Keratinocyte (primary cell): ENCODE results near the gene HSDL2. TPM values are rescaled to one million over a fixed set of nuclear protein-coding genes. Genes with fewer than 3 reads are reported as not detected.

Experiments used
- DNase-seq: peaks from one replicate; pipeline ENCODE4 v3.0.0-alpha.2; 2011; ENCODE audit warnings: low read depth, missing footprints, low spot score
- FAIRE-seq: peaks from 2 replicates; lab custom pipeline; 2011; peaks lifted over from hg19 to GRCh38; lab: Jason Lieb, UNC
- H2AFZ ChIP-seq: 2 replicates; pipeline ENCODE4 v1.6.0; 2012; ENCODE audit warnings: low read length, control low read depth, inconsistent platforms; ENCODE audit not compliant: control insufficient read depth
- H3K27ac ChIP-seq: 2 replicates; pipeline ENCODE4 v1.5.1; 2011; ENCODE audit warnings: low read length; ENCODE audit not compliant: control insufficient read depth, insufficient read depth
- H3K27me3 ChIP-seq: 3 replicates; pipeline ENCODE4 v1.6.0; 2011; ENCODE audit warnings: low read length; ENCODE audit not compliant: control insufficient read depth, insufficient read depth; ENCODE audit errors: extremely low read depth
- H3K36me3 ChIP-seq, 2 experiments: 2 replicates in 1 of 2; 3 replicates in 1 of 2; pipeline ENCODE4 v1.5.1; 2011; ENCODE audit warnings: low read length in 2 of 2, mild to moderate bottlenecking in 1 of 2; ENCODE audit not compliant: control insufficient read depth in 2 of 2, insufficient read depth in 2 of 2; ENCODE audit errors: extremely low read depth in 1 of 2
- H3K4me1 ChIP-seq: 3 replicates; pipeline ENCODE4 v1.5.1; 2011; ENCODE audit warnings: low read length; ENCODE audit not compliant: control insufficient read depth, insufficient read depth; ENCODE audit errors: extremely low read depth
- H3K4me2 ChIP-seq: 3 replicates; pipeline ENCODE4 v1.6.0; 2011; ENCODE audit warnings: low read depth, low read length; ENCODE audit not compliant: control insufficient read depth, insufficient read depth; ENCODE audit errors: extremely low read depth
- H3K4me3 ChIP-seq, 3 experiments: fragments of 200-600 bp in 1 of 3; sonication (generic) in 1 of 3; 2 replicates in 2 of 3; 3 replicates in 1 of 3; pipeline ENCODE4 v1.5.1; 2011 to 2016; ENCODE audit warnings: low read length in 3 of 3, mild to moderate bottlenecking in 3 of 3, control low read depth in 2 of 3, inconsistent platforms in 1 of 3, low read depth in 1 of 3, mixed read lengths in 1 of 3, mixed run types in 1 of 3, moderate library complexity in 1 of 3; ENCODE audit not compliant: control insufficient read depth in 2 of 3, insufficient read depth in 2 of 3; ENCODE audit errors: extremely low read depth in 1 of 3
- H3K79me2 ChIP-seq: 2 replicates; pipeline ENCODE4 v1.6.0; 2012; ENCODE audit warnings: low read length; ENCODE audit not compliant: control insufficient read depth, insufficient read depth
- H3K9ac ChIP-seq: 3 replicates; pipeline ENCODE4 v1.6.0; 2011; ENCODE audit warnings: low read length; ENCODE audit not compliant: control insufficient read depth, insufficient read depth; ENCODE audit errors: extremely low read depth
- H3K9me1 ChIP-seq: 3 replicates; pipeline ENCODE4 v1.6.0; 2011; ENCODE audit warnings: low read length; ENCODE audit not compliant: control insufficient read depth, insufficient read depth; ENCODE audit errors: extremely low read depth
- H3K9me3 ChIP-seq: 2 replicates; pipeline ENCODE4 v1.5.1; 2012; ENCODE audit warnings: low read depth, low read length; ENCODE audit not compliant: control insufficient read depth
- H4K20me1 ChIP-seq: 3 replicates; pipeline ENCODE4 v1.6.0; 2011; ENCODE audit warnings: low read length; ENCODE audit not compliant: control insufficient read depth, insufficient read depth; ENCODE audit errors: extremely low read depth
- CTCF ChIP-seq, 3 experiments: IDR thresholded peaks in 1 of 3; conservative IDR thresholded peaks in 1 of 3; optimal IDR thresholded peaks in 1 of 3; 2 replicates in 2 of 3; 3 replicates in 1 of 3; pipeline versions ENCODE3 to v1.5.1; 2011; ENCODE audit warnings: low read length in 3 of 3, mild to moderate bottlenecking in 3 of 3, moderate library complexity in 2 of 3, control low read depth in 1 of 3, inconsistent platforms in 1 of 3; ENCODE audit not compliant: insufficient read depth in 2 of 3; ENCODE audit errors: extremely low read depth in 1 of 3
- EZH2 ChIP-seq: IDR thresholded peaks from one replicate; pipeline ENCODE4 v1.6.1; 2012; ENCODE audit warnings: inconsistent platforms, mild to moderate bottlenecking, low read length, moderate library complexity
- dilution Hi-C: fragments of 300-500 bp; cut with MboI; formaldehyde crosslinking; loops from one replicate; pipeline ENCODE4 v1.7.0; 2020; ENCODE audit warnings: low sequenced_read_pairs; ENCODE audit not compliant: extremely low pct_ligation_motif_present
- polyA plus RNA-seq, 5 experiments: library from polyadenylated mRNA; depleted of rRNA in 3 of 5; stranded (reverse) in 3 of 5; stranded (forward) in 1 of 5; unstranded in 1 of 5; fragments of >200 nt; gene quantifications; 1 replicate in 1 of 5; 2 replicates in 3 of 5; 3 replicates in 1 of 5; pipeline versions ENCODE4 v1.2.1 to v1.2.3, GENCODE V29; 2011 to 2012; ENCODE audit warnings: missing spikeins in 2 of 5, low read depth in 1 of 5, low replicate concordance in 1 of 5

The HSDL2 gene
- polyA plus RNA-seq, 1 donor (not counting 4 experiments of a cell fraction or from before 2014, with no cell fraction given): 27.6 TPM

GRCh38 chr9:112495614-112496013 lies 115.7 kb downstream of the HSDL2 start:
- no peak overlapping the region for H3K4me3 ChIP-seq
- FAIRE-seq (no peak), DNase-seq (no peak)
- H3K4me1 ChIP-seq: no peaks in the 10 kb centered on the region
- H3K4me2 ChIP-seq: no peak overlapping the region
- dilution Hi-C loops: no loop called here
- H3K9me3 ChIP-seq: peaks cover 2% of the 10 kb centered on the region
- no peaks in the 10 kb centered on the region for H3K9me1 ChIP-seq
- no peaks in the 10 kb centered on the region for H3K79me2 ChIP-seq
- no peaks in the 10 kb centered on the region for H3K36me3 ChIP-seq
- no peak overlapping the region for H2AFZ ChIP-seq
- no peak overlapping the region for H3K27ac ChIP-seq
- no peaks in the 10 kb centered on the region for H4K20me1 ChIP-seq
- no peaks in the 10 kb centered on the region for H3K27me3 ChIP-seq
- no peak for TF ChIP-seq CTCF (optimal IDR thresholded peaks at IDR 0.05 in 1 of 3, IDR thresholded peaks at IDR 0.05 in 1 of 3, conservative IDR thresholded peaks at IDR 0.05 in 1 of 3; ENCODE audit: extremely low read depth in 1 of 3, insufficient read depth in 2 of 3, low read length in 3 of 3)
- no peak for TF ChIP-seq EZH2
- no peak overlapping the region for H3K9ac ChIP-seq

DNA sequence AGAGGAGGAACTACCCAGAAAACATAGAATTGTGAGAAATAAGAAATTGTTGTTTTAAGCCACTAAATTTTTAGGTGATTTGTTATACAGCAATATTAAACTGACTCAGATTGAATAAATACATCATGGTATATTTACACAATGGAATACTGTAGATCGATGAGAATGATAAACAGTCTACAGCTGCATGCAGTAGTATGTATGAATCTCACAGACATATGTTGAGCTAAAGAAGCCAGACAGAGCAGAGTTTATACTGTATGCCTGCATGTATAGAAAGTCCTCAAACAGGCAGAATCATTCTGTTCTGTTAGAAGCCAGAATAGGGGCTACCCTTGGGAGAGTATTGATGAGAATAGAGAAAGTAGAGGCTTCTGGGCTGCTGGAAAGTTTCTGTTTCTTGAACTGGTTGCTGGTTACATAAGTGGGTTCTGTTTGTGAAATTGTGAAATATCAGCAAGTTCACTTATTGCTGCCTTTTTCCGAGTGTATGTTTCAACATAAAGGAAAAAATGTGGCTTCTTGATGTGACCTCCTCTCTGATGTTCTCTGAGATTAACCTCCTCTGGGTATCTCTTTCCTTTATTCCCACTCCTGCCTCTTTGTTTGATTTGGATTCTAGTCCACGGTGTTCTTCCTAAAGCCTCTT lies 116.3 kb downstream of the HSDL2 start:
- DNase-seq: no peak
- no peak for TF ChIP-seq CTCF (optimal IDR thresholded peaks at IDR 0.05 in 1 of 3, IDR thresholded peaks at IDR 0.05 in 1 of 3, conservative IDR thresholded peaks at IDR 0.05 in 1 of 3; ENCODE audit: extremely low read depth in 1 of 3, insufficient read depth in 2 of 3, low read length in 3 of 3)
- no peak for TF ChIP-seq EZH2
- FAIRE-seq: no peak
- Histone ChIP-seq H3K27ac (no peak overlapping the region), H4K20me1 (no peaks in the 10 kb centered on the region), H3K9ac (no peak overlapping the region), H3K4me1 (no peaks in the 10 kb centered on the region), H3K27me3 (no peaks in the 10 kb centered on the region), H3K4me3 (no peak overlapping the region), H3K4me2 (no peak overlapping the region), H3K79me2 (no peaks in the 10 kb centered on the region), H3K9me1 (no peaks in the 10 kb centered on the region), H3K36me3 (no peaks in the 10 kb centered on the region), H3K9me3 (peaks cover 2% of the 10 kb centered on the region), H2AFZ (no peak overlapping the region)
- dilution Hi-C loops: no loop called here
